Measurements from ENCODE around the gene MED27. TPM values are rescaled to one million over a fixed set of nuclear protein-coding genes. Genes with fewer than 3 reads are reported as not detected.

MED27 gene
- total RNA-seq, 4 donors from 2014 or later, result 12.9 to 21.8 (median 20.0) TPM

DNA sequence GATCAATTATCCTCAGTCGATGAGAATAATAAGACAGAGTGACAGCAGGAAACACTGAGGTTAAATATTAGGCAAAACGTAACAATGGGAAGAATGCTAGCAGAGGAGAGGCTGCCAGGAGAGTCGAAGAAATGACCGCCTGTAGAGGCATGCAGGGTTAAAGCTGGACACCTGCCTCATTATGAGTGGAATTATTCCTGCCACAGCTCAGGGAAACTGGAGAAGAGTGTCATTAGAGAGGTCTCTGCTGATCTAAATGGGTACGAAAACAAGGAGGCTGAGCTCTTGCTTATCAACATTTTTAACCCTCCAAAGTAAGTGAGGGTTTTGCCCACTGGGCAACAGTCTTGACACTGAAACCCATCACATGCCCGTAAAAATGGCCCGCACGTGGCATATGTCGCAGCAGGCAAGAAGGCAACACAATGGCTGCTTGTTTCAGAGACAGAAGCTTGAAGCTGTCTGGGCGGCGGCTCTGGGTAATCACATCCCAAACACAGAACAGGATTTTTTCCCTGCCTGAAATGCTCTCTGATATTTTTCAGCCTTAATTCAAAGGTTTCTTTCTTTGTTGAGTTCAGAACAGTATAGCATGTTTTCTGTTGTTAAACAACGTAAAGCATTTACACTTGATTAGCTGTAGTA lies 118.7 kb downstream of the MED27 start:
- intact Hi-C loops (cut with DNase I), result no loop called here
- H3K27me3 ChIP-seq, result no peaks in the 10 kb centered on the region
- TF ChIP-seq EP300 (IDR thresholded peaks at IDR 0.05) (no peak), CTCF (IDR thresholded peaks at IDR 0.05) (no peak), POLR2A (IDR thresholded peaks at IDR 0.05; ENCODE audit: low read depth) (no peak), POLR2AphosphoS5 (IDR thresholded peaks at IDR 0.05) (no peak)
- H3K4me1 ChIP-seq, result peaks cover 0 to 11% (median 0%) of the 10 kb centered on the region in 4 donors
- H3K4me3 ChIP-seq, result no peak overlapping the region
- no peak overlapping the region for H3K27ac ChIP-seq (replicated peaks in 1 of 4)
- 84% methylated on average over 12 of the region's 12 CpGs for WGBS
- H3K9me3 ChIP-seq, result no peaks in the 10 kb centered on the region
- DNase-seq (ENCODE audit: extremely low spot score), result no peak
- peaks cover 0 to 4% (median 0%) of the 10 kb centered on the region in 4 donors for H3K36me3 ChIP-seq

DNA sequence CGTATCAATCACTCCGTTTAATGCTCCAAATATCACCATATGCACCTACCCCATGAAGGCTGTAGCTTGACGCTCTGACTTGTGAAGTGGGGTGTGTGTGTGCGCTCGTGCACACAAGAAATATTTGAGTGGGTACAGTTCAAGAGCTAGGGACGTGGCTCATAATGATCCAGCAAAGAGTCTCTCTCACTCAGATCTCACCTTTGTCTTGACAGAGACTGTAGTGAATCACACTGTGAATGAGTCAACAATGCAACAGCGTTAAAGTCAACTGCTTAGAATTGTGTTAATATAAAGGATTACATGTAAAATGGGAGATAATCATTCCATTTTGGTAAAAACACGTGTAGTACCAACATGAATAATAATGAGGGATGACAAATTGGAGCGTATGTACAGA lies 119.4 kb downstream of the MED27 start:
- intact Hi-C loops (cut with DNase I), result no loop called here
- Histone ChIP-seq H3K4me3 (no peak overlapping the region), H3K4me1 (peaks cover 0 to 11% (median 0%) of the 10 kb centered on the region in 4 donors), H3K27ac (replicated peaks in 1 of 4) (no peak overlapping the region), H3K36me3 (peaks cover 0 to 4% (median 0%) of the 10 kb centered on the region in 4 donors), H3K27me3 (no peaks in the 10 kb centered on the region), H3K9me3 (no peaks in the 10 kb centered on the region)
- DNase-seq (ENCODE audit: extremely low spot score), result no peak
- TF ChIP-seq POLR2AphosphoS5 (IDR thresholded peaks at IDR 0.05), result no peak
- TF ChIP-seq EP300 (IDR thresholded peaks at IDR 0.05), result no peak
- no peak for TF ChIP-seq CTCF (IDR thresholded peaks at IDR 0.05)
- TF ChIP-seq POLR2A (IDR thresholded peaks at IDR 0.05; ENCODE audit: low read depth), result no peak
- WGBS, result 86% methylated on average over 9 of the region's 9 CpGs

DNA sequence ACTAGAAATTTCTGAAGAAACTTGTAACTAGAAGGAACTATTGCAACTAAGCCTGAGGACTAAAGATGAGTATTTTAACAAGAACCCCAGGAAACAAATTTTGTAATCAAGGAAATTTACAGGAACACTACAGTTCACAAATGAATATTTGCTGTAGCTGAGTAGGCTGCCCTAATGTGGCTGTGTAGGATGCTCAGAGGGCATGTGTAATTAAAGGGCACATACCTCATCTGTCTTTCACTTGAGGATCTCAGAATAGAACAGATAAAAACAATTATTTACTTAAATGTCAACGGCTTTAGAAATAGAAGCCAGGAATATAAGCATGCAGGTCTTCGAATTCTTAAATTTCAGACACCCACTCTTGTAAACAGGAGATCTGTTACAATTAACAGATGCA lies 119.8 kb downstream of the MED27 start:
- Histone ChIP-seq H3K4me3 (no peak overlapping the region), H3K9me3 (no peaks in the 10 kb centered on the region), H3K27ac (replicated peaks in 1 of 4) (no peak overlapping the region), H3K4me1 (peaks cover 0 to 11% (median 0%) of the 10 kb centered on the region in 4 donors), H3K36me3 (peaks cover 0 to 4% (median 0%) of the 10 kb centered on the region in 4 donors), H3K27me3 (no peaks in the 10 kb centered on the region)
- WGBS, result 77% methylated on average over 2 of the region's 2 CpGs
- no peak for TF ChIP-seq CTCF (IDR thresholded peaks at IDR 0.05)
- no peak for TF ChIP-seq POLR2A (IDR thresholded peaks at IDR 0.05; ENCODE audit: low read depth)
- no peak for TF ChIP-seq POLR2AphosphoS5 (IDR thresholded peaks at IDR 0.05)
- no peak for TF ChIP-seq EP300 (IDR thresholded peaks at IDR 0.05)
- intact Hi-C loops (cut with DNase I), result no loop called here
- no peak for DNase-seq (ENCODE audit: extremely low spot score)

DNA sequence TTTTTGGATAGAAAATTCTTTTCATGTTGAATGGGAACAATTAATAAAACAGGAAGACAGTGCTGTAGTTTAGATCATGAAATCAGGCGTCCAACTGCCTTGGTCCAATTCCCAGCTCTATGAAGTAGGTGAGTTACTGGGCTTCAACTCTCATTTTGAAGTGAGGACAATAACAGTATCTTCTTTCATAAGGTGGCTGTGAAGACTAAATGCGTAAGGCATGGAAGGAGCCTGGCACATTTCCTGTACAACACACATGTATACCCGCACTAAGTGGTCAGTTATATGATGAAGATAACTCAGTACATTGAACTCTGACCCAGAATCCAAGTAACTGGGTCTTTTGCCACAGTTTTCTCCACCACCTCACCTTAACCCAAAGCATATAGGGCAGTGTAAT lies 120.6 kb downstream of the MED27 start:
- Histone ChIP-seq H3K27me3 (no peaks in the 10 kb centered on the region), H3K4me3 (no peak overlapping the region), H3K9me3 (no peaks in the 10 kb centered on the region), H3K27ac (replicated peaks in 1 of 4) (no peak overlapping the region), H3K36me3 (peaks cover 0 to 4% (median 0%) of the 10 kb centered on the region in 4 donors), H3K4me1 (peaks cover 0 to 11% (median 0%) of the 10 kb centered on the region in 4 donors)
- DNase-seq (ENCODE audit: extremely low spot score), result no peak
- TF ChIP-seq CTCF (IDR thresholded peaks at IDR 0.05) (no peak), POLR2AphosphoS5 (IDR thresholded peaks at IDR 0.05) (no peak), POLR2A (IDR thresholded peaks at IDR 0.05; ENCODE audit: low read depth) (no peak), EP300 (IDR thresholded peaks at IDR 0.05) (no peak)
- intact Hi-C loops (cut with DNase I), result no loop called here
- WGBS, result 94% methylated on average over 3 of the region's 3 CpGs

- no peak overlapping the region for H3K27ac ChIP-seq (replicated peaks in 1 of 4)
- no peak overlapping the region for H3K4me3 ChIP-seq
- H3K36me3 ChIP-seq, result peaks cover 0 to 4% (median 0%) of the 10 kb centered on the region in 4 donors
- 100% methylated on average over 1 of the region's 1 CpG for WGBS
- no peaks in the 10 kb centered on the region for H3K9me3 ChIP-seq
- no peaks in the 10 kb centered on the region for H3K27me3 ChIP-seq
- TF ChIP-seq POLR2A (IDR thresholded peaks at IDR 0.05; ENCODE audit: low read depth) (no peak), EP300 (IDR thresholded peaks at IDR 0.05) (no peak), POLR2AphosphoS5 (IDR thresholded peaks at IDR 0.05) (no peak), CTCF (IDR thresholded peaks at IDR 0.05) (no peak)
- H3K4me1 ChIP-seq, result peaks cover 8 to 14% (median 13%) of the 10 kb centered on the region in 4 donors
- intact Hi-C loops (cut with DNase I), result no loop called here
- DNase-seq (ENCODE audit: extremely low spot score), result no peak
Observed at GRCh38 chr9:131954299-131954698, 125.4 kb downstream of the MED27 start.
